Upper lobe of left lung (tissue), 4 donors: ENCODE results near the gene SDCCAG8.

ENCODE experiments used
- CTCF ChIP-seq, 6 experiments: fragments of 450-650 bp in 4 of 6; fragments of 200-600 bp in 2 of 6; sonication (generic) in 2 of 6; IDR thresholded peaks; one replicate each; pipeline ENCODE4 v1.5.1; 2016 to 2019; ENCODE audit warnings: antibody characterized with exemption in 6 of 6
- POLR2AphosphoS5 ChIP-seq, 2 donors: sonication (generic); formaldehyde crosslinking; IDR thresholded peaks; one replicate each; pipeline ENCODE4 v1.5.1; 2017; ENCODE audit warnings: antibody characterized with exemption in 2 of 2

- TF ChIP-seq CTCF (IDR thresholded peaks at IDR 0.05), result no peak
- TF ChIP-seq POLR2AphosphoS5 (IDR thresholded peaks at IDR 0.05), result no peak
These were observed 157.8 kb downstream of the SDCCAG8 start for GRCh38 chr1:243413431-243414151.
